HG03060 (cell line): Measurements from ENCODE around the gene HOXD1.

Source experiments
- ATAC-seq: cut with Tn5 transposase; IDR thresholded peaks from one replicate; pipeline ENCODE4 v1.9.1; 2021; ENCODE audit warnings: low read depth, moderate number of reproducible peaks; ENCODE audit not compliant: unreplicated experiment

The HOXD1 gene

GRCh38 chr2:176178757-176179295, 9.6 kb upstream of the HOXD1 start:
- ATAC-seq = no peak

- ATAC-seq = no peak
Measured at GRCh38 chr2:176181551-176181950, 6.9 kb upstream of the HOXD1 start.

- no peak for ATAC-seq
Measured at GRCh38 chr2:176182671-176183070, 5.8 kb upstream of the HOXD1 start.

GRCh38 chr2:176184749-176185148, 3.7 kb upstream of the HOXD1 start:
- no peak for ATAC-seq

- ATAC-seq = no peak
Measured at GRCh38 chr2:176186024-176186423, 2.4 kb upstream of the HOXD1 start.

GRCh38 chr2:176187200-176187898, 1.1 kb upstream of the HOXD1 start:
- no peak for ATAC-seq

- ATAC-seq = no peak
Measured at GRCh38 chr2:176188774-176189680, 559 bp downstream of the HOXD1 start.

- ATAC-seq = no peak
Measured at GRCh38 chr2:176189681-176190641, 1.5 kb downstream of the HOXD1 start.

GRCh38 chr2:176192351-176192750, 3.9 kb downstream of the HOXD1 start:
- ATAC-seq = no peak

- no peak for ATAC-seq
Measured at GRCh38 chr2:176193048-176193447, 4.6 kb downstream of the HOXD1 start.

GRCh38 chr2:176199902-176200301, 11.4 kb downstream of the HOXD1 start:
- ATAC-seq = no peak

GRCh38 chr2:176200971-176201370, 12.5 kb downstream of the HOXD1 start:
- no peak for ATAC-seq

GRCh38 chr2:176202491-176202890, 14.0 kb downstream of the HOXD1 start:
- no peak for ATAC-seq

- no peak for ATAC-seq
Measured at GRCh38 chr2:176205126-176205525, 16.7 kb downstream of the HOXD1 start.

GRCh38 chr2:176206136-176206535, 17.7 kb downstream of the HOXD1 start:
- no peak for ATAC-seq

GRCh38 chr2:176206682-176207081, 18.2 kb downstream of the HOXD1 start:
- ATAC-seq = no peak

- no peak for ATAC-seq
Measured at GRCh38 chr2:176211110-176211509, 22.6 kb downstream of the HOXD1 start.

GRCh38 chr2:176212276-176212675, 23.8 kb downstream of the HOXD1 start:
- ATAC-seq = no peak

- ATAC-seq = no peak
Measured at GRCh38 chr2:176213406-176213805, 24.9 kb downstream of the HOXD1 start.

- ATAC-seq = no peak
Measured at GRCh38 chr2:176227874-176228273, 39.4 kb downstream of the HOXD1 start.
